Activated T-cell treated with anti-CD3 and anti-CD28 coated beads, Interleukin-2, amount 50 U/mL, for 1 hour (primary cell): ENCODE measurements around the gene TMEM235.

Experiments used
- DNase-seq: peaks from one replicate; pipeline ENCODE4 v3.0.0-alpha.2; 2020

Gene TMEM235

DNA sequence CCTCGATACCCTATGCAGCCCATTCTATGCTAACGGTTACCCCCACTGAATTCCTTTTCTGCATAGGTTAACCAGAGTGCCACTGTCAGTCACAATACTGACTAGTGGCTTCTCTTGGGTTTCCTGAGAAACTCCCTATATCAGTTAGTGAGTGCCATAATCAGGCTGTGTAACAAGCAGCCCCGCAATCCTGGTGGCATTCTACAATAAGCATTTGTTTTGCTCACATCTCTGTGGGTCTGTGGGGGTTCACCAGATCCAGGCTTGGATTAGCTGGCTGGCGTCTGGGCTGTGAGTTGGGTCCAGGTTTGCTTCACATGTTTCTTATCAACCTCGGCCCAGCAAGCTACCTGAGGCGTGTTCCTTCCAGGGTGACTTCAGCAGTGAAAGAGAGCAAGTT, 42.4 kb downstream of the TMEM235 start:
- no peak for DNase-seq

DNA sequence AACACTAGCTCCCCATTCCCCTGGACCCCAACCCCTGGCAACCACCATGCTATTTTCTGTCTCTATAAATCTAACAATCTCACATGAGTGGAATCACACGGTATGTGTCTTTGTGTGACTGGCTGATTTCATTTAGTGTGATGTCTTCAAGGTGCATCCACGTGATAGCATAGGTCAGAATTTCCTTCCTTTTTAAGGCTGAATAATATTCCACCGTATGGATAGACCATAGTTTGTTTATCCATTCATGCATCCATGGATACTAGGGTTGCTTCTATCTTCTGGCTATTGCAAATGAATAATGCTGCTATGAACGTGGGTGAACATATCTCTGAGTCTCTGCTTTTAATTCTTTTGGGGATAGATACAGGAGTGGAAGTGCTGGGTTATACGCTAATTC, 43.9 kb downstream of the TMEM235 start:
- no peak for DNase-seq

- DNase-seq: no peak
Observed at GRCh38 chr17:78276098-78276887, 44.9 kb downstream of the TMEM235 start.

DNA sequence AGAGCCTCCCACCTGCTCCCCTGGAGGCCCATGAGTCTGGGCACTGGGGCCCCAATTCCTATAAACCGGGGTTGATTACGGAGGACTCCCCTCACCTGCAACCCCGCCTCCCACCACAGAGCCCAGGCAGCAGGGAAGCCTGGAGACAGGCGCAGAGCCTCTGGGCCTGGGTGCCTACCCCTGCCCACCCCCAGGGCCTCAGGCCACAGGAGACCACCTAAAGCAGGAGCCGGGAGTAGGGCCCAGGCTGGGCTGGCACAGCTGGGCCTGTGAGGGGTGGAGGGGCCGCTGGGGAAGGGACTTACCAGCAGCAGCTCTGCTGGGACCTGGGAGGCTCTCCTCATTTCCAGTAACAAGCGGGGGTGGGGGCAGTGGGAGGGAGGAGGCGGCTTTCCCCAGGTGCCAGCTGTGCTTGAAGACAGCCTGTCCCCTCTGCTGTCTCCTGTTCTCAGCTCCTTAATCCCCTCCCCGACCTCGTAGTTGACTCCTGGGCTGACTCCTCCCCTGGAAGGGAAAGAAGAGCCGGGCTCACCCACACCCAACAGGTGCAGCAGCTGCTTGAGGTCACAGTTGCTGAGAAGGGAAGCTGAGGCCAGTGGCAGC, 46.8 kb downstream of the TMEM235 start:
- no peak for DNase-seq

GRCh38 chr17:78279360-78279990, 48.0 kb downstream of the TMEM235 start:
- DNase-seq: no peak

DNA sequence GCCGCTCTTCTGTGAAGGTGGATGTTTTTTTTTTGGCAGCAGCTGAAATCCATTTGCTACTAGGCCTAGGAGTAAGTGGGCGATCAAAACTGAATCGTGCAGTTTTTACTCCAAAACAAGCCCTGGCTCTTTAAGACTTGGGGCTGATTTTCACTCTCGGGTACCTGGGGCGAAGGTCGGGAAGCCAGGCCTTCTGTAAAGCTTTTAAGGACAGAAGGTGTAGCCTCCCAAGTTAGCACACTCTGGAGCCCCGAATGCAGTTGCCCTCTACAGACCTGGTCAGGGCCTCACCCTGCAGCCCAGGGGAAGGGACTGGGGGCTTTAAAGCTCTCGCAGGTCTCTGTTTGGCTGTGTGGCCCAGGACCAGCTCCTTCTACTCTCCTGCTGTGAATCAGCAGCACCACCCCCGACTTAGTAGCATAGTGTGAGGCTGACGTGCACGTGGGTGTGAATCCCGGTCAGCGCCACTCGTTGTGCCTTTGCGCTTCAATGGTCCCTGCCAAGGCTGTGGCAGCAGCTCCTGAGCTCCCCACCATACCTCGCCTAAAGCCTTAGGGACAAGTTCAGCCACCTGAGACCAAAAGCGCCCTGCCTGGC, 49.9 kb downstream of the TMEM235 start:
- DNase-seq: no peak

- no peak for DNase-seq
Observed at GRCh38 chr17:78284146-78284545, 52.7 kb downstream of the TMEM235 start.

DNA sequence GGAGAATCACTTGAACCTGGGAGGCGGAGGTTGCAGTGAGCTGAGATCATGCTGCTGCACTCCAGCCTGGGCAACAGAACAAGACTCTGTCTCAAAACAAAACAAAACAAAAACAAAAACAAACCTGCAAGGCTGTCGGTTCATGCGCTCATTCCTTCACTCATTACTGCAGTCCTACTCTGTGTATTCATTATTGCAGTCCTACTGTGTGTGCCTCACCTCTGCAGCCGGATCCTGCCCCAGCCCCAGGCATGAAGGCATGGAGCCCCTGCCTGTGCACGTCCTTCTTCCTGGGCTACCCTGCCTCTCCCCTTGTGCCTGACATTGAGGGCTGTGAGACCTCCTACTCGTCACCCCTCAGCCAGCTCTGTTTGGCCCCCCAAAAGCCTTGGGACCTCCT, 57.6 kb downstream of the TMEM235 start:
- DNase-seq: no peak

DNA sequence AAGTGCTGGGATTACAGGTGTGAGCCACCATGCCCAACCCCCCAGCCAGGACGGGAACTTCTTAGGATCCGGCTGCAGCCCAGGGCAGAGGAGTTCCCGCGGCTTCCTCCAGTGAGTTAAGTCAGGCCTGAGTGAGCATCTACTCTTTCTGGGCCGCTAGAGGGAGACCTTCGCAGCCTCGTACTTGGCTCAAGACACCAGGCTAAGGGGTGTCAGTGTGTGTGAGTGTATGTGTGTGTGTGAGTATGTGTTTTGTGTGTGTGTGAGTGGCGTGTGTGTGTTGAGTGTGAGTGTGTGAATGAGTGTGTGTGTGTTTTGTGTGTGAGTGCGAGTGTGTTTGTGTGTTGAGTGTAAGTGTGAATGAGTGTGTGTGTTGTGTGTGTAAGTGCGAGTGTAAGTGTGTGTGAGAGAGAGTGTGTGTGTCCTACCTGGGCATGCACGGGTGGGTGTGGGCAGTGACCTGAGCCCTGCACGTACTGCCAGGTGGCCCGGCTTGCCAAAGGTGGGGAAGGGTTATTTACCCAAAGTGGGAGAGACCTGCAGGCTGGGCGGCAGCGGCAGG, 58.5 kb downstream of the TMEM235 start:
- DNase-seq: peak; percentile 71
